Measurements from ENCODE around the gene FHOD3.
"Not testable (repeated sequence)": the region's sequence is repeated elsewhere in the genome, so short reads cannot be mapped to it uniquely, and the experiment has no call there.

The FHOD3 gene

DNA sequence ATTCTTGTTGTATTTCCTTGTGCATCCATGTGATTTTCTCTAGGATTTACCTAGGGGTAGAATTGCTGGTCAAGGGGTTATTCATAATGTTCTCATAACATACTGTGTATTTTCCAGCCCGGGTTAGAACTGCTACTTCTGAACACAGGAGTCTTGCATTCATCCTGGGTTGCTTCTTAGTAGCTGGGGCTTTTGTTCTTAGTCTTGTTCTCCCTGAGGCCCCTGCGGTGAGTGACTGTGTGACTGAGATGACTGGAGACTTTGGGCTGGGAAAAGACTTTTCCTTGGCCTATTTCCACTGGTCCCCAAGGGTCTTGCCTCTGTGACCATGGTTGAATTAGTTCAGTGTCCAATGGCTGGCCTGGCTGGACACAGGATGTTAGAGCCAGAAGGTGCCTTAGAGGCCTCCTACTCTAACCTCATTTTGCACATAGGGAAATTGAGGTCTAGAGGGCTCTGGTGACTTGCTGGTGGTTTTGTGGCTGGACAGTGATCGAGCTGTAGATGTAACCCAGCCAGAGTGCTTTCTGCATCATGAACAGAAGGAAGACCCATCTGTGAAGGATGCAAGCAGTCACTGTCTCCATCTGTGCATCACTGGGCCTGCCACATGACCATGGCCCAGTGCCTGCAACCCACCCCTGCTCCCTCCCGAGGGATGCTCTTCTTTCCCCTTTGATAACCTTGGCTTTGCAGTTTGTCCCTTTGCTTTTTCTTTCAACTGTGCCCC, 233.3 kb downstream of the FHOD3 start:
- no peak for DNase-seq

DNA sequence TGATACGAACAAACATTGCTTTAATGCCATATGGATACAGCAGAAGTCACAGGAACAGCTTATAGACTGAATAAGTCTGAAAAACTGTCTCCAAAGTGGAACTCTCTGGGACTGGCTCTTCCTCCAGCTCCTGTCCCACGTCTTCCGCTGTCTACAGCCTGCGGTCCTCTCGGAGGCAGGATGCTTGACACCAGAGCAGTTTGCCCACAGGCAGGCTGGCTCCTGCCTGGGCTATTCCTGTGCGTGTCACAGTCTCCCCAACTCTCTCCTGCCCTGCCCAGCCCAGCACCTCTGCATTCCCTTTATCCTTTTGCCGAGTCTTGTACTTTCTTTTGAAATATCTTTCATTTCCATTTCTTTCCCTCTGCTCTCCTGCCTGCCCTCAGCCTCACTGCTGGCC, 234.1 kb downstream of the FHOD3 start:
- DNase-seq = no peak

DNA sequence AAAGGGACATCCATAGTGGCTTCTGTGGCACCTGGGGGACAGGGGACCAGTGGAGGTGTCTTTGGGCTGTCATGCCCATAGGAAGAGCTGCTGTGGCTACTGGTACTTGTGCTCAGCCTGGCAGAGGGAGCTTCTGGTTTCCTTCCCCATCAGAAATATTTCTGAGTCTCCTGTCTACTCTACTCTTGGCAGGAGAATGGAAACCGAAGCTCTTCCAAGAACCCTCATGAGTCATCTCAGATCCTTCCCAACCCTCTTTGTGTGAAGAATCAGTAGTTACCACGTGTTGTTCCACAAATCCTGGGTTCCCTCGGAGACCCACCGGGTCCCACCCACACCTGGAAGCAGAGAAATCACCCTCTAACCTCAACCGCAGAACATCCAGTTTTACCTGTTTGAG, 234.9 kb downstream of the FHOD3 start:
- no peak for DNase-seq

DNA sequence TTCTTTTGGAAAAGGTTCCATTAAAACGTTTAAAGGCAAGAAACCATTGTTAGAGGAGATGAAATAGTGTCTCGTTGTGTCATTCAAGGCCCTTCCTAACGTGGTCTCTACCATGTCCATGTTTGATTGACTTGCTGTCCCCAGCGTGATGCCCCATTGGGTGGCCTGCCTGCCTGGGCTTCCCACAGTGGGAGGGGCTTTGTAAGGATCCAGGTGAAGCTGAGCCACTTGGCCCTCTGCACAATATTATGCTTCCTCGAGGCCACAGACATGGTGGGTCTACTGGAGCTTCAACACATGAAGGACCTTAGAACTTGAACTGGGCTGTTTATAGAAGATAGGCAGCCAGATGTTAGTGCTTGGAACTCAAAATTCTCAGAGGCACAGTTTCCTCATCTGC, 235.3 kb downstream of the FHOD3 start:
- no peak for DNase-seq

DNA sequence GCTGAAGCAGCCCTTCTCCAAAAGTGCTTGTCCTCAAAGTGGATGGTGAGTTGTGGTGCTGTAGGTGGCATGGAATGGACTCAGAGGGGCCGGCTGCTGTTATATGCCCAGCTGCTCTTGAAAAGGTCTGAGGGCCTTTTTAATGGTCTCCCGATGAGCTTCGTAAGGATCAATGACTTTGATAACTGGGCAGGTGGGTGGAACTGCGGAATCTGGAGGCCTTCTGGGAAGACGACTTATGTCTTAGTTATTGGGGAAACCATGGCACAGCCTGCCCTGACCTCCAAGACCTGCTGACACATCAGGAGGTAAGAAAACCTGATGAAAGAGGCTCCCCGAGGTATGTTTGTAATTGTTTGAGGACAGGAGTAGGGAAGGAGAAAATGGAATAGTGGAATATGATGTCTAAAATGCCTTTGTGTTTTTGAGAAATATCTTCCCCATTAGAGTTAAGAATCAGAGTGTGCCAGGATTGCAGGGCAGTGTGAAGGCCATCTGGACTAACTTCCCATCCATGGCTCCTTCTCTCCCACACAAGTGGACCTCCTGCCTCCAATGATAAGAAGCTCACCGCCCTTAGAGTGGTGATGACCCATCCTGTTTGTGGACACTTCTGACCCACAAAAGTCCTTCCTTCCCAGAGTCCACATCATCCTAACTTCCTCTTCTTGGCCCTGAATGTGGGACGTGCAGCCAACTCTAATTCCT, 236.1 kb downstream of the FHOD3 start:
- no peak for DNase-seq

DNA sequence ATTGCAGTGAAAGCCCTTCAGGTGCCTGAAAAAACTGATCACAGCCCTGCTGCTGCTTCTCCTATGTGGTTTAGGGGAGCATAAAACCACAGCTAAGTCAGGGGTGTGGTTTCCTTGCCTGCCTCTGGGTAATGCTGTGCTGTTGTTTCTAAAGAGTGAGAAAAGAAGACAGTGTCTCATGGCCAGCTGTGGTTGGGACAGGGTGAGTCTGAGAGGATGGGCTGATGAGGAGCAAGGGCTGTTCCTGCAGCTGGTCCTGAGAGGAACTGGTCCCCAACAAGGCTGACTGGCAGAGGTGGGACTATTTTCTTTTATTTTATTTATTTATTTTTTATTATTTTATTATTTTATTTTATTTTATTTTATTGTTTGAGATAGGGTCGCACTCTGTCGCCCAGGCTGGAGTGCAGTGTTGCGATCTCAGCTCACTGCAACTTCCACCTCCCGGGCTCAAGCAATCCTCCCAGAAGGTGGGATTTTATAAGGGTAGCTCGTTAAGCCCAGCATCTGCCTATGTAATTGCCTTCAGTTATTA, 236.7 kb downstream of the FHOD3 start:
- DNase-seq = no peak

DNA sequence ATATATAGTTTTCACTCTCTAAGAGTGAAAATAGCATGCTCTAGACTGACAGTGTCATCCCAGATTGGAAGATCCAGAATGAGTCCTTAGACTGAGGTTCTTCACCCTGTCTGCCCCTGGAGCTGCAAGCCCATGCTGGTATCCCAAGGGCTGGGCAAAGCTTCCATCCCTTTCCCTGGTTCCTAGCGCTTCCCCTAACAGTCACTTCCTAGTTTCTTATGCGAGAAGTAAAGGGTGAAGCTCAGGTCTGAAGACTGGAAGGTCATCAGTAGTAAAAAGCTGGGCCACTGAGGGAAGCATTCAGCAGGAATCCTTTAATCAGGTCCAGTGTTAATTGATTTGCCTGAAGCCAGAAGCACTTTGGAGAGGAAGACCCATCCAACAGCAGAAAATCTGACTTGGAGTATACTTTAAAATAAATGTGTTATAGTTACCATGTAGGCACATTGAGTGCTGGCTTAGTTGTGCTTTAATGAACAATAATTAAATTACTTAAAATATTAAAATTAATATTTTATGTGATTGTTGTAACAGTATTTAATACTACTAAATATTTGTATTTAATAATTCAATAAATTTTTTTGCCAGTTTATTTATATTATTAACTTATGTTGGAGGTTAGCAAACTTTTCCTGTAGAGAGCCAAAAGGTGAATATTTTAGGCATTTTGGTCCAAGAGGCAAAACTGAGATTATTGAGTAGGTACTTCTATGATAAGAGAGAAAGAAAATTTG, 237.9 kb downstream of the FHOD3 start:
- DNase-seq = no peak

DNA sequence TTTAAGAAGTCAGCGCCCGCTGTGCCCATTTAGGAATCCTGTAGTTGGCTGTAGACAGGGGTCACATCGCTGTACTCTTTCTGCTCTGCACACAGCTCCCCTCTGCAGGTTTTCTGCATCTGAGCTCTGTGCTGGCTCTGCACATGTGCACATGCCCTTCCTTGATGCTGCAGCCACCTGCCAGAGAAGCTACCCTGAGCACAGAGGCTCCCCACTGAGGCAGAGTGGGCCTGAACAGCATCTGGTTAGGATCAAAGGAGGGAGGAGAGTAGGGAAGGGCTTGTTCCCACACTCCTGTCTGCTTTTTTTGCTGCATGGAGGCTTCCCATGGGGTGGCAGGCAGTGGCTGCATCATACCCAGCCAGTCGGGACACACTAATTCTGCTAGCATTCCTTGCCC, 238.9 kb downstream of the FHOD3 start:
- DNase-seq = no peak

DNA sequence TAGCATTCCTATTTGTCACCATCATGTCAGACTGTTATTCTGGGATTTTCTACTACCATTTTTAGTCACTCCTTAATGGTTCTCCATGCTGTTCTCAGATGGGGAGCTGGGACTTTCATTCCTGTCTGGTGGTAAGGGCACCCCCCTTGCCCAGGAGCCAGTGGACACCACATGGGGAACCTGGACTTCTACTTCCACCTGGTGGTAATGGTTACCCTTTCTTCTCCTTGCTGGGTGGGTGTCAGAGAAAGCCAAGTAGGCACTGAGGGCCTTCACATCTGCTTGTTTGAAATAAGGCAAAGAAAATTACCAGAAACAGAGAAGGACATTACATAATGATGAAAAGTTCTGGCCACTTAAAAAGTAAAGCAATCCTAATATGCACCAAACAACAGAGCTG, 239.8 kb downstream of the FHOD3 start:
- no peak for DNase-seq

DNA sequence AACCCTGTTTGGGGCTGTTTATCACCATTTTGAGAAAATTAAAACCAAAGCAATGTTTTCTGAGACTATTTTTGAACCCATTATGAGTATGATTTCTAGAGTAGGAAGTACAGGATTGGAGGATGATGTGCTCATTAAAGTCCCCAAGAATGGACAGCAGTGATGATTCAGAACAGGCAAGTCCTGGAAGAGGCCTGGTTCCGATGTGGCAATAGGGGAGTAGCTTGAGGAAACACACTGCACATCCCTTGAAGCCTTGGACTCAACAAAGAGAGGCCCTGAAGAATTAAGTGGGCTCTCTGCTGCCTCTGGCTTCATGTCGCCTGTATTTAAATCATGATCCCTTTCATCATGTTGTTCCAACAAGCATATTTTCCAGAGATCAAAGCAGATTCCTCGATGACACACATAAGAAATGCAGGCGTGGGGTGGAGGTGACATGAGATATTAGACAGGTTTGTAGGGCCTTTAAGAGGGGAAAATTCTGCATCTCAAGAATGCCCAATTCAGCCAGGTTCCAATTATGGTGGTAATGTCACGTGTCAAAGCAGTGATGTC, 242.2 kb downstream of the FHOD3 start:
- no peak for DNase-seq

DNA sequence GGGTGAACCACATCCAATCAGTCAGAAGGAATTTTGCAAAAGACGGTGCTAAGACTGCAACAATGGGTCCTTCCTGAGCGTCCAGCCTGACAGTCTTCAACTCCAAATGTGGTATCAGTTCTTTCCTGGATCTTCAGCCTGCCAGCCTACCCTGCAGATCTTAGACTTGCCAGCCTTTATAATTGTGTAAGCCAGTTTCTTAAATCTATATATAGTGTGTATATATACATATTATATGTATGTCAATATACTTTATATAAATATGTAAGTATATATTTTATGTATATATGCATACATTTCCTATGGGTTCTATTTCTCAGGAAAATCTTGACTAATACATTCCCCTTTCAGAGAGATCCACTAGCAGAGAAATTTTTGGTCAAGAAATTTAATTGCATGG, 245.5 kb downstream of the FHOD3 start:
- no peak for DNase-seq

DNA sequence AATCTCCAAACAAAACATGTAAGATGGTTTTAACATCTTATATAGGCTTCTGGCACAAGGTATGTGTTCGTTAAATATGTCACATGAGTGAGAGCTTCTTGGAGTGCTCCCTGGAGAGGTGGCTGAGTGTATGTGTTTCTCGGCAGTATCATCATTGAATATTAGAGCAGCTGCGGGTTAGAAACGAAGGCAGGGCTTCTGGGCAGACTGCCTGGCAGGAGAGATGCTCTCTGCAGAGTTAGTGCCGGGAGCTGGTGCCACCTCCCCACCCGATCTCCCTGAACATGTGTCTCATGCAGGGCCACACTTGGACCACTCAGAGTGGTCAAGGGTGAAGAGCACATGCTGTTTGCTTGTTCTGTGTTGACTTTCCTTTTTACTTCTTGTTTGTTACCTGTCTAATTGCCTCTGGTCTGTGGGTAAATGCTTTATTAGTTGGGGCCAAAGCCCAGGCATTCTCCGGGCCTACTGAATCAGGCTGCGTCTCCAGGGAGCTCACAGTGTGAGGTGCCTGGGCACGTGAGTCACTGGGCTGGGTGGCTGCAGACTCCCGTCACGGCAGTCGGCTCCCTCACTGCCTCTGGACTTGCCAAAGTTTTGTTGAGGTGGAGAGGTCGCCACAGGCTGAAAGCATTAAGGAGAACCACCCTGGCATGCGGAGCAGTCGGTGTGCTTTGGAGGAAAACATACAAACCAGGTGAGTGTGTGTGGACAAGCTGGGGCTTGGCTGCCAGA, 246.6 kb downstream of the FHOD3 start:
- no peak for DNase-seq

DNA sequence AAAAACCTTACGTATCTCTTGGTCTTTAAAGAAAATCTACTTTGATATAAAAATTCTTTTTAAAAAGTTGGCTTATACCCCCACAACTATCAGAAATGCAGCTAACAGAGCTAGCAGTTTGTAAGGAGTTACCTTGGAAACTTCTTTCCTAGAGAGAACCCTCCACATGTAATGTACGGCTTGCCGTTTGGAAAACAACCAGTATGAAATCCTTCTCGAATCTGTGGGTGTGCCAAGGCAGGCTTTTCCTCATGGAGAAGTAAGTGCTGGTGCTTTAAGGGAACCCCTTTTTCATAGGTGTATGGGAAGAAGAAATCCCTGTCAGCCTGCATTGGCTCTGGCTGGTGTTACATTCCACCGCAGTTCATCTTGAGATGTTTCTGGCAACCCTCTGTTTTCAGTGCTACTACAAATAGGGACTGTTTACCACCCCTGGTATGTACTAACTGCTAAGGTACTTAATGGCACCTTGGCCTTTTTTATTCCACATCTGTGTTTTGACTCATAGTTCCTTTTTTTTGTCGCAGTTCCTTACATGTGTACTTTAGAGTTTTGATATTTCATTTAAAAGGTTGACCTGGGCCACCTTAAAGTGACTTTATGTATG, 248.4 kb downstream of the FHOD3 start:
- DNase-seq = no peak

DNA sequence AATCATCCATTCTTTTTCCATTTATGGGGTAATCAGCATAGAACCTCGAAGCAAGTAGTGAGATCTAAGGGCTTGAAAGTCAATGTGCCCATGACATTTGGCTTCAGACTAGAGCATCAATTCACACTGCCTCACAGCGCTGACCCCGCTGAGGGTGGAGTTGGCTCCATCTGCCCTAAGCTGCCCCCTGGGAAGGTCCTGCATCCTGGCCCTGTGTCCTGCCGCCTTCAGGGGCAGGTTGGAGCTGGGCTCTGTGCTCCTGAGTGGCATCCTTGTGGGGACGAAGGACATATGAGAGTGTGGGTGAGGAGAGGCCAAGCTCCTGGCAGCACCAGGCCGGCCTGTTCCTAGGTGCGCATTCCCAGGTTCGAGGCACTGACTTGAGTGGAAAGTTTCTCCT, 249.4 kb downstream of the FHOD3 start:
- DNase-seq = no peak

DNA sequence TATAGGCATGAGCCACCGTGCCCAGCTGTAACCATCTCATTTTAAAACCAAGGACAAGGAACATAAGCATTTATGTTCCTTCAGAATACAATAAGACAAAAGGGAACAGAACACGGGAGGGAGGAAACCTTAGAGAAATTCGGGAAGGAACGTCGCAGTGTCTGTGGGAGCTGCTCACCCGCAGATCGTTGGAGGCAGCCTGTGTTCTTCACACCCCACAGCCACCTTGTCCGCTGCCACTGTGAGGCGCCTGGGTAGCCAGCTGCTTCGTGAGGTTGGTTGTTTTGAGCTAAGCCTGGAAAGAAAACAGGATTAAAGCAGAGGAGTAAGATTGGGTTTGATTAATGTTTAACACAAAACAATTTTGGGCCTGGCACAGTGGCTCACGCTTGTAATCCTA, 250.0 kb downstream of the FHOD3 start:
- DNase-seq = no peak

DNA sequence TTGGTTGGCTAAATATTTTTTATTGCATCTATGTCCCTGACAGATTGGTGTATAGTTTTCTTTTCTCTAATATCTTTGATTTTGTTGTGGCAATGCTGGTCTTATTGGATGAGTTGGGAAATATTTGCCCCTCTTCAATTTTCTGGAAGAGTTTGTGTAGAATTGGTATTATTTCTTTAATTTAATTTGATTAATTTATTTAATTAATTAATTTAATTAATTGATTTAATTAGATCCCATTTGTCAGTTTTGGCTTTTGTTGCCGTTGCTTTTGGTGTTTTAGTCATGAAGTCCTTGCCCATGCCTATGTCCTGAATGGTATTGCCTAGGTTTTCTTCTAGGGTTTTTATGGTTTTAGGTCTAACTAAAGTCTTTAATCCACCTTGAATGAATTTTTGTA, 253.8 kb downstream of the FHOD3 start:
- not testable (repeated sequence) for DNase-seq

DNA sequence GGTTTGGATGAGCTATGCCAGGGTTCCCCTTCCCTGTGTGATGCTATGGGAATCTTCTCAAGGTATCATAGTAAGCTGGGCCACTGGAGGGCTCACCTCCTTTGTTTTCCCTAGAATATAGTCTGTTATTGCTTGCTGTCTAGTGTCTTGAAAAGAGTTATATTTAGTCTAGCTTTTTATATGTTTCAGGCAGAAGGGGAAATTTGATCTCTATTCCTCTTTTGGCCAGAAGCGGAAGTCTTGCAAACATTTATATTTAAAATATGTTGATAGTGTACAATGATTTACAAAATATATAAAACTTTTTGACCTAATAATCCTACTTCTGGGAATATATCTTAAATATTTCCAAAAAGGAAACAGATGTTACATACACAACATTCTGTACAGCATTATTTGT, 260.7 kb downstream of the FHOD3 start:
- no peak for DNase-seq

DNA sequence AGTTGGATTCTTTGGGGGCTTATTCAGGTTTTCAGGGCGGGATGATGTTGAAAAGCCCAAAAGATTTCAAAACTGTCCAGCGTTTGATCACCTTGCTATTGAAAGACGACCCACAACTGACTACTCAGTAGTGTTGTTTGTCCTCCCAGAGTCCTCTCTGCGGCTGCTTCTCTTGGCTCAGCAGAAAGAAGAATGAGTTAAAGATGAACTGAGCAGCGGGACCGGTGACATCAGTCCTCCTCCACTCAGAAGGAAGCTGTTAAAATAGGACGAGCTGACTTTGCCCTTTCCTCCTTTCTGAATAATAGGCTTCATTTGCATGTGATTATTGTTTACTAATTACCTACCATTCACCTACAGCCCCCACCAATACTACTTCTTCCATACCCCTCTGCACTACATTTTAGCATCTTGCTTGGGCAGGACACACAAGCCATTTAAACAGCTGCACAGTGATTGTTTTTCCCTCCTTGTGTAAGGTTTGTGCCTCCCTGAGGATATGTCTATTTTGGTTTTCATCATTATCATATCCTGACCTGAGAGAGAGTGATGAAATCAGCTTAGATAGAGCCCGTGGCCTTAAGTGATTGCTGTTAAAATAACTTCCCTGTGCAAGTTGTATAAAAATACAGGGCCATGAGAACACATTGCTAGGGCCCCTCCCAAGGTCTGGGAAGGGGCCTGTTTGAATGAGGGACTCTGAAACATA, 261.8 kb downstream of the FHOD3 start:
- no peak for DNase-seq

DNA sequence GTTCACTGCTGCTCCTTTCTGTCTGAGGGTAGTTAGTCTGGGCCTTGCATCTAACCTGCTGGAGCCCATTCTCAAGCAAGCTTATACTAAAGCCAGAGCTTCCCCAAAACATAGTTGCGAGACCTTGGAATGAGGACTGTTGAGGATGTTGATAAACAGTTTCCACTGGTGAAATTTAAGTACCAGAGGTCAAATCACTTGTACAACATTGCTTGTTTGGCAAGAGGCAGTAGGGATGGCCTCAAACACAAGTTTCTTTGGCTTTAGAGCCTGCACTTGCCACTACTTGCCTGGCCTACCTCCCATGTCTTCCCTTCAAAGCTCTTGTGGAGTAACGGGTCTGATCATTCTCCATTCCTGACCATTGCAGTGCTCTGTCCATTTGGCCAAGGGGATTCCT, 262.7 kb downstream of the FHOD3 start:
- no peak for DNase-seq

DNA sequence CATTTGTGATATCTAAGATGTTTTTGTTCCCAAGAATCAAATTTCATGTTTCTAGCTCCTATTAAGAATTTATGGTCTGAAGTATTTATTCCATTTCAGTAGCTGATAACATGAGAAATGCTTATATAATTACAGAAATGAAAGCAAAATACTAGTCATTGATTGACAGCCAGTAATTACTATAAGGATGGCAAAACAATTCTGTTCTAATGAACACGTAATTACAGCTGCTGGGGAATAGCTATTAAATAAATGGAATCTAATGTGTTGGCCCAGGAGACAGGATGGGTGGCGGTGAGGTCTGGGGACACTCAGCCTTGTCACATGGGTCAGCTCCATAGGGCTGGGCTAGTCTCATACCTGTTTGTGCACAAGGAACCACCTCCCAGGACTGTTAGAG, 263.5 kb downstream of the FHOD3 start:
- no peak for DNase-seq

DNA sequence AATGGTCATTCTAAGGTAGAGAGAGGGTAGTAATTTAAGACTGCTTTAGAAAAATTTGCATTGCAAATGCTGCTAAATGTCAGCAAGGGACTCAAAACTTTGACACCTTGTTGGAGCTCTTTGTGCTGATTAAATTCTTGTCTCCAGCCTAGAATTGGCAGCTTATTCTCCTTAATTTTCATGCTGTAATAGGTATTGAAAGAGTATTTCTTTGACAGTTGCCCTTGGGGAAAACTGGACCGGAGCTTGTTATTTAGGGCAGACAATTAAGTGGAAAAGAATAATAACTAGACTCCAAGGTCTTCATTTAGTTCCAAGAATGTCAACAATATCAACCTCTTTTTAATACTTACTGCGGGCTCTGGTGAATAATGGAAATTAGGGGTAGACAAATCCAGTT, 267.3 kb downstream of the FHOD3 start:
- DNase-seq = no peak

DNA sequence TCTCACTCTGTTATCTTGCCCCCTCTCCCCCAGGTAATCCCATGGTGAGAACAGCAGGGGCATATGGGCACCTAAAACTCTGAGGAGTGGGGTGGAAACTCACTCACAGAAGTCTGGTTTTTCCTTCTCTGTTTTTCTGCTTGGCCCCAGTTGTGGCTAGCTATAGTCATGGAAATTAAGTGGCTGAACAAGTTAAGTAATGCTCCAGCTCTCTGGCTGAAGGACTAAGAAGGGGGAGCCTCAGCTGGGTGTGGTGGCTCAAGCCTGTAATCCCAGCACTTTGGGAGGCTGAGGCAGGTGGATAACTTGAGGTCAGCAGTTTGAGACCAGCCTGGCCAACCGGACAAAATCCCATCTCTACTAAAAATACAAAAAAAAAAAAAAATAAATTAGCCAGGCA, 270.3 kb downstream of the FHOD3 start:
- no peak for DNase-seq
